A673 (cell line): ENCODE results near the gene CACNA2D4. TPM values are rescaled to one million over a fixed set of nuclear protein-coding genes. Genes with fewer than 3 reads are reported as not detected.
A peak's percentile ranks its signal among the peaks of the same experiment; 100 is the strongest.

Experiments used
- BruUV-seq: library from RNA; stranded (reverse); fragments of 400-500 nt; replicated peaks from 2 replicates; lab custom pipeline; 2021; lab: Mats Ljungman, UMichigan
- CTCF ChIA-PET: fragments of 300-600 bp; sonication (Branson Sonifier 250); formaldehyde crosslinking; loops from one replicate; lab custom pipeline; 2022; ENCODE audit warnings: antibody characterized with exemption; lab: Charles Lee
- POLR2A ChIA-PET: fragments of 300-600 bp; sonication (Branson Sonifier 250); formaldehyde crosslinking; loops from one replicate; lab custom pipeline; 2022; ENCODE audit warnings: antibody characterized with exemption; ENCODE audit not compliant: low non-redundant PET; lab: Charles Lee
- DNase-seq: peaks from one replicate; pipeline ENCODE4 v3.0.0-alpha.2; 2015; ENCODE audit warnings: low spot score
- H3K27ac ChIP-seq: fragments of 200-600 bp; sonication (generic); 2 replicates; pipeline ENCODE4 v1.5.1; 2016; ENCODE audit warnings: mixed run types, low read depth, mild to moderate bottlenecking, mixed read lengths, antibody characterized with exemption, low read length; ENCODE audit not compliant: poor library complexity, severe bottlenecking
- H3K27me3 ChIP-seq: fragments of 200-600 bp; sonication (generic); replicated peaks from 2 replicates; pipeline ENCODE4 v1.6.1; 2017; ENCODE audit warnings: mixed run types, low read depth, mild to moderate bottlenecking, mixed read lengths, antibody characterized with exemption, low read length; ENCODE audit not compliant: insufficient read depth, poor library complexity
- H3K36me3 ChIP-seq: fragments of 200-600 bp; sonication (generic); 2 replicates; pipeline ENCODE4 v1.6.1; 2016; ENCODE audit warnings: mixed run types, mild to moderate bottlenecking, mixed read lengths, antibody characterized with exemption, low read length; ENCODE audit not compliant: insufficient read depth, poor library complexity, severe bottlenecking
- H3K4me1 ChIP-seq: fragments of 200-600 bp; sonication (generic); 2 replicates; pipeline ENCODE4 v1.6.1; 2017; ENCODE audit warnings: mixed run types, mild to moderate bottlenecking, mixed read lengths, antibody characterized with exemption, low read length; ENCODE audit not compliant: insufficient read depth, poor library complexity, severe bottlenecking
- H3K4me3 ChIP-seq: fragments of 200-600 bp; sonication (generic); 2 replicates; pipeline ENCODE4 v1.5.1; 2016; ENCODE audit warnings: low read depth, mixed run types, mild to moderate bottlenecking, mixed read lengths, low read length; ENCODE audit not compliant: poor library complexity, severe bottlenecking
- H3K9me3 ChIP-seq: fragments of 200-600 bp; sonication (generic); 2 replicates; pipeline ENCODE4 v1.6.1; 2016; ENCODE audit warnings: mixed run types, low read depth, mild to moderate bottlenecking, mixed read lengths, antibody characterized with exemption, low read length; ENCODE audit not compliant: poor library complexity, severe bottlenecking
- EZH2 ChIP-seq: fragments of 200-600 bp; sonication (generic); IDR thresholded peaks from 2 replicates; pipeline ENCODE4 v1.6.1; 2017; ENCODE audit warnings: borderline replicate concordance, low read depth, mild to moderate bottlenecking, mixed read lengths, antibody characterized with exemption, low read length; ENCODE audit not compliant: poor library complexity, severe bottlenecking
- intact Hi-C: fragments of 100-400 bp; cut with micrococcal nuclease; formaldehyde crosslinking; loops from one replicate; pipeline ENCODE4 v1.10.0; 2022; ENCODE audit not compliant: unreplicated experiment
- total RNA-seq: library from RNA; stranded (reverse); gene quantifications from 2 replicates; pipeline ENCODE4 v1.2.3, GENCODE V29; 2021
- TF ChIP-seq, protein P1 (sequence below): fragments of 300-800, 200-600 bp; sonication (generic); conservative IDR thresholded peaks from 2 replicates; pipeline ENCODE4 v1.5.1; 2017; ENCODE audit warnings: low read depth, mild to moderate bottlenecking, antibody characterized with exemption, low read length, moderate library complexity, mixed read lengths

The CACNA2D4 gene
- total RNA-seq, 1 experiment from 2014 or later = 0.41 TPM

DNA sequence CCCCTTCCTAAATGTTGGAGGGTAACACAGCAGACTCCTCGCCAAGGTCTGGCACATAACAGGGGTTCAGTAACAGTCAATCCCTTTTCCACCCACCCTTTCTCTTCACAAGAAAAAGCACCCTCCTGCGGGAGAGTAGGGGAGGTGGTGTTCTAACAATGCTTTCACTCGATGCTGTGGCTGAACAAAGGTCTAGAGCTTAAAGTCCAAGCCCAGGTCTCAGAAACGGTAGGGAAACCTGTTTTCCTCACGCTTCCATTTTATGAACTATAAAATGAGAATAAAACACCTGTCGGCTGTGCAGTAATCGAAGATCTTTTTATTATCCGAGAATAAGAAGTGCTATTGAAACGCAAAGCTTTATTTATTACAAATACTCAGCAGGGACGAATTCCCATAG lies 20.9 kb upstream of the CACNA2D4 start:
- Histone ChIP-seq H3K36me3 (no peaks in the 10 kb centered on the region), H3K9me3 (no peaks in the 10 kb centered on the region), H3K4me3 (no peak overlapping the region), H3K27ac (no peak overlapping the region), H3K27me3 (no peaks in the 10 kb centered on the region), H3K4me1 (peaks cover 4% of the 10 kb centered on the region)
- CTCF ChIA-PET = interaction anchor here (0.6 to 1.9 kb wide), 11 partner anchors 26 to 347 kb away, joined by 3 to 35 read pairs (median 4); no protein-coding TSS in a partner anchor
- no TSS peak for BruUV-seq
- TF ChIP-seq EZH2 = no peak
- TF ChIP-seq, protein P1, sequence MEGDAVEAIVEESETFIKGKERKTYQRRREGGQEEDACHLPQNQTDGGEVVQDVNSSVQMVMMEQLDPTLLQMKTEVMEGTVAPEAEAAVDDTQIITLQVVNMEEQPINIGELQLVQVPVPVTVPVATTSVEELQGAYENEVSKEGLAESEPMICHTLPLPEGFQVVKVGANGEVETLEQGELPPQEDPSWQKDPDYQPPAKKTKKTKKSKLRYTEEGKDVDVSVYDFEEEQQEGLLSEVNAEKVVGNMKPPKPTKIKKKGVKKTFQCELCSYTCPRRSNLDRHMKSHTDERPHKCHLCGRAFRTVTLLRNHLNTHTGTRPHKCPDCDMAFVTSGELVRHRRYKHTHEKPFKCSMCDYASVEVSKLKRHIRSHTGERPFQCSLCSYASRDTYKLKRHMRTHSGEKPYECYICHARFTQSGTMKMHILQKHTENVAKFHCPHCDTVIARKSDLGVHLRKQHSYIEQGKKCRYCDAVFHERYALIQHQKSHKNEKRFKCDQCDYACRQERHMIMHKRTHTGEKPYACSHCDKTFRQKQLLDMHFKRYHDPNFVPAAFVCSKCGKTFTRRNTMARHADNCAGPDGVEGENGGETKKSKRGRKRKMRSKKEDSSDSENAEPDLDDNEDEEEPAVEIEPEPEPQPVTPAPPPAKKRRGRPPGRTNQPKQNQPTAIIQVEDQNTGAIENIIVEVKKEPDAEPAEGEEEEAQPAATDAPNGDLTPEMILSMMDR = no peak
- DNase-seq = no peak
- intact Hi-C loops = no loop called here
- POLR2A ChIA-PET = no interaction called here

DNA sequence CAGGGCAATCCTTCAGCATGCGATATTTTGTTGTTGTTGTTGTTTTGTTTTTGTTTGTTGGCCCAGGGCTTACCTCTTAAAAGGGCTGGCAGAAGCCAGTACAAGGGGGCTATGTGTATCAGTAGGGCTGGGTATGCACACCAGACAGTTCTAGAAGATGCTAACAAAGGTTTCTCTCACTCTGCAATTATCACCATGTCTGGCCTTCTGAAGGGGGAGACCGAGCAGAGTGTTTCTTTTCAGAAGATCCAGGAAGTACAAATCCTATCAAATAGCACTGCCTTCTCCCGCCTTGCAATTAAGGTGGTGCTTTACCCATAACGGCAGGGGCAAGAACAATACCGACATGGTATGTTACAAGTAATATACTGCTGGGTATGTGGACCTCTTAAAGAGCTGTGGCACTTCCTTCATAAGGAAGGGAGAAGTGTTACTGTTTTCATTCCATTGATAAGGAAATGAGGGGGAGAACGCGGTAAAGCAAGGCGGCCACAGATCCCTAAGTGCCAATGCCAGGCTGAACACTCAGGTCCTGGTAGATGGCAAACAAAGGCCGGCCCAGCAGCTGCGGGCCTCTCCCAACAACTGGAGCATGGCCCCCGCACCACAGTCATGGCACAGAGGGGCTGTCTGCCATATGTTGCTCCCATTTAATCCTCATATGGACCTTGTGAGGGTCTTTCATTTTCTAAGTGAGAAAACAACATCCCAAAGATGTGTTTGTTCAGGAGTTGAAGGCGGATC lies 19.2 kb upstream of the CACNA2D4 start:
- Histone ChIP-seq H3K4me3 (no peak overlapping the region), H3K9me3 (no peaks in the 10 kb centered on the region), H3K27ac (no peak overlapping the region), H3K4me1 (peaks cover 11% of the 10 kb centered on the region), H3K36me3 (no peaks in the 10 kb centered on the region), H3K27me3 (no peaks in the 10 kb centered on the region)
- POLR2A ChIA-PET = no interaction called here
- TF ChIP-seq, protein P1 = no peak
- no peak for TF ChIP-seq EZH2
- DNase-seq = no peak
- BruUV-seq = no TSS peak
- CTCF ChIA-PET = no interaction called here
- intact Hi-C loops = no loop called here

DNA sequence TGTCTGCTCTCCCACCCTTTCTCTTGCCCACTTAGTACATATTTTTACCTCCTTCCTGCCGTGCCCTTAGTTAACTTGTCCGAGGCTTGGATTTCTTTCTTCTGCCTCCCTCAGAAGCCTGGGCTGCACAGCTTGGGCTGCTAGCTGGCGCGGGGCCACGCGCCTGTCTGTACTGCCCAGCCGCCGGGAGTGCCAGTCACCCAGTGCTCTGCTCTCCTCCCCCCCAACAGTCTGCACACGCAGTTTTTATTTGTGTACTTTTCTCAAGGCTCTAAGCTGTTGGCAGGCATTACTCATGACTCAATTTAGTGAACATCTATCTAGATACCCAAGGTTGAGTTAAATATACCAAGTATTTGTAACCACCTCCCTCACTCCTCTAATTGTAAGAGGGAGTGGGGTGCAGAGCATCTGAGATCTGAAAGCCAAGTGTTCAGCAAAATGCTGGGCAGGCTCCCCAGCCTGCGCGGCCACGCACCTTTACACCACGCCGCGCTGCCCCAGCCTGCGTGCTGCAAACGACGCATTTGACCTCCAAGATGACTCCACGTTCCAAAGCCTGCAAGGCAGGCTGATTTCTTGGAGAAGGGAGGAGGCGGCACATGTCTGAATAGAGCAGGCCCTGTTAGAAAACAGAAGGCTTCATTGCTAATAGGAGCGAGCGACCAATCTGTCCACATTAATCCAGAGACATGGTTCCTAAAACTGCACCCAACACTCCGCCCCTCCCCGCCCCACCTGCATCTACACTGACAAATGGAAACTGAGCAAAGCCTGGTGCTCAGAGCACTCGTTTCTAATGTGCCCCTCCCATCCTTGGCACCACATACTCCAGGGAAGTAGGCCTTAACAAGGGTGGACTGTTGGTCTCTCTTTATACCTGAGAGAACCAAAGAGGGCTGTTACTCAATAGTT lies 18.2 kb upstream of the CACNA2D4 start:
- CTCF ChIA-PET = no interaction called here

More for the DNA sequence above, 18.2 kb upstream of the CACNA2D4 start:
- peaks cover 13% of the 10 kb centered on the region for H3K4me1 ChIP-seq
- POLR2A ChIA-PET = no interaction called here
- no peaks in the 10 kb centered on the region for H3K36me3 ChIP-seq
- intact Hi-C loops = no loop called here
- no TSS peak for BruUV-seq
- no peaks in the 10 kb centered on the region for H3K27me3 ChIP-seq
- no peak overlapping the region for H3K4me3 ChIP-seq
- no peaks in the 10 kb centered on the region for H3K9me3 ChIP-seq
- H3K27ac ChIP-seq = no peak overlapping the region
- DNase-seq = peak; percentile 31
- TF ChIP-seq, protein P1 = no peak
- TF ChIP-seq EZH2 = no peak
